Upper lobe of right lung (tissue), 1 donor: Measurements from ENCODE around the gene ACTR1B. TPM values are rescaled to one million over a fixed set of nuclear protein-coding genes. Genes with fewer than 3 reads are reported as not detected.
A peak's percentile ranks its signal among the peaks of the same experiment; 100 is the strongest.
"Not testable (repeated sequence)": the region's sequence is repeated elsewhere in the genome, so short reads cannot be mapped to it uniquely, and the experiment has no call there.

ENCODE experiments used
- ATAC-seq: fragments of 200-7000 bp; cut with Tn5 transposase; one replicate; pipeline ENCODE4 v1.9.1; 2020; ENCODE audit warnings: mild to moderate bottlenecking, moderate library complexity
- DNase-seq: peaks from one replicate; pipeline ENCODE4 v3.0.0-alpha.2; 2020
- H3K27ac ChIP-seq: fragments of 200-600 bp; one replicate; pipeline ENCODE4 v1.8.0; 2022
- H3K27me3 ChIP-seq: fragments of 200-600 bp; one replicate; pipeline ENCODE4 v1.8.0; 2022; ENCODE audit warnings: mild to moderate bottlenecking
- H3K36me3 ChIP-seq: fragments of 200-600 bp; one replicate; pipeline ENCODE4 v1.8.0; 2022
- H3K4me1 ChIP-seq: fragments of 200-600 bp; one replicate; pipeline ENCODE4 v1.8.0; 2022
- H3K4me3 ChIP-seq: fragments of 200-600 bp; one replicate; pipeline ENCODE4 v1.8.0; 2022; ENCODE audit warnings: mild to moderate bottlenecking
- H3K9me3 ChIP-seq: fragments of 200-600 bp; one replicate; pipeline ENCODE4 v1.8.0; 2022
- intact Hi-C: fragments of 100-400 bp; cut with DNase I; formaldehyde crosslinking; loops from one replicate; pipeline ENCODE4 v1.11.0; 2022
- total RNA-seq: library from RNA; stranded (reverse); fragmentation: NEBNext Ultra II Directional; extraction: Animal tissue kit (Norgen Biotek cat#: 25700); gene quantifications from one replicate; pipeline ENCODE4 v1.2.1, GENCODE V29; 2021
- TF ChIP-seq, protein P1 (sequence below): fragments of 200-600 bp; IDR thresholded peaks from one replicate; pipeline ENCODE4 v1.8.0; 2022; ENCODE audit warnings: antibody characterized with exemption
- donor health status: DM: no; HTN: yes; CAD: no; lungs with severe emphysema.

ACTR1B gene
- total RNA-seq, 1 donor from 2014 or later = 60.7 TPM

DNA sequence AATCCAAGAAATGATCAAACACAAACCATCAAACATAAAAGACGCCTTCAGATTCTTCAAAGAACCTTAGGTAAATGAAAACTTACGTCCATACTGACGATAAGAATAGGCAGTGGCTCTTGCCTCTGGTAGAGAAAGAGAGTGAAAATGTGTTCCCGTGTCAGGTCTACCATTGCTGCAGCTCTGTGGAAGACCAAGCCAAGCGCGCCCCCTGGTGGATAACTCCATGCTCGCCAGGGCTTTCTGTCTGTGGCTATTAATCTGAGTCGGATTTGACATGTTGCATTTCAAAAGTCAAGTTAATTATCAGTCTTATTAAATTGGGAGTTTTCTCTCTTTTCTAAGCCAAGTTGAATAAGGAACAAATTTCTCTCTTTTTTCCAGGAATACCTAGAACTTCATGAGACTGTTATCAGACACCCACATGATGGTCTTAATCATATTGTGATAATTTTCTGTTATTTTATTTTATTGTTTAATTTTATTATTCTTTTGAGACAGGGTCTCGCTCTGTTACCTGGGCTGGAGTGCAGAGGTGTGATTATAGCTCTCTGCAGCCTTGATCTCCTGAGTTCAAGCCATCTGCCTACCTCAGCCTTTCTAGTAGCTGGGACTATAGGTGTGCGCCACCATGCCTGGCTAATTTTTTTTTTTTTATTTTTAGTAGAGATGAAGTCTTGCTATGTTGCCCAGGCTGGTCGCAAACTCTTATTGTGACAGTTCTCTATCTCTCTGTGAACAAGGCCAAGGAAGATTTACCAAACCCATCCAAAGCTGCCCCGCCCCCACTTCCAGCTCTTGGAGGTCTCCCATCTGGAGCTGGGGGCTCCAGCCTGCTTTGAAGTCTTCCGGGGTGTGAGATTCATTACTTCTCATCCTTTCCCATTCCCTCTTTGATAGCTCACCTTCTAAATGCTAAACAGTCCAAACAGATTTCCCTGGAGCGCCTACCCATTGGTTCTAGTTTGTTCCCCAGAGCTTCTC lies 33.7 kb upstream of the ACTR1B start:
- DNase-seq = peak; percentile 93
- intact Hi-C loops = no loop called here
- peak; percentile 97 for ATAC-seq
- TF ChIP-seq, protein P1, sequence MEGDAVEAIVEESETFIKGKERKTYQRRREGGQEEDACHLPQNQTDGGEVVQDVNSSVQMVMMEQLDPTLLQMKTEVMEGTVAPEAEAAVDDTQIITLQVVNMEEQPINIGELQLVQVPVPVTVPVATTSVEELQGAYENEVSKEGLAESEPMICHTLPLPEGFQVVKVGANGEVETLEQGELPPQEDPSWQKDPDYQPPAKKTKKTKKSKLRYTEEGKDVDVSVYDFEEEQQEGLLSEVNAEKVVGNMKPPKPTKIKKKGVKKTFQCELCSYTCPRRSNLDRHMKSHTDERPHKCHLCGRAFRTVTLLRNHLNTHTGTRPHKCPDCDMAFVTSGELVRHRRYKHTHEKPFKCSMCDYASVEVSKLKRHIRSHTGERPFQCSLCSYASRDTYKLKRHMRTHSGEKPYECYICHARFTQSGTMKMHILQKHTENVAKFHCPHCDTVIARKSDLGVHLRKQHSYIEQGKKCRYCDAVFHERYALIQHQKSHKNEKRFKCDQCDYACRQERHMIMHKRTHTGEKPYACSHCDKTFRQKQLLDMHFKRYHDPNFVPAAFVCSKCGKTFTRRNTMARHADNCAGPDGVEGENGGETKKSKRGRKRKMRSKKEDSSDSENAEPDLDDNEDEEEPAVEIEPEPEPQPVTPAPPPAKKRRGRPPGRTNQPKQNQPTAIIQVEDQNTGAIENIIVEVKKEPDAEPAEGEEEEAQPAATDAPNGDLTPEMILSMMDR = peak; percentile 95
- Histone ChIP-seq H3K27ac (no peak overlapping the region), H3K36me3 (no peaks in the 10 kb centered on the region), H3K4me3 (no peak overlapping the region), H3K4me1 (no peaks in the 10 kb centered on the region), H3K9me3 (no peaks in the 10 kb centered on the region), H3K27me3 (no peaks in the 10 kb centered on the region)

DNA sequence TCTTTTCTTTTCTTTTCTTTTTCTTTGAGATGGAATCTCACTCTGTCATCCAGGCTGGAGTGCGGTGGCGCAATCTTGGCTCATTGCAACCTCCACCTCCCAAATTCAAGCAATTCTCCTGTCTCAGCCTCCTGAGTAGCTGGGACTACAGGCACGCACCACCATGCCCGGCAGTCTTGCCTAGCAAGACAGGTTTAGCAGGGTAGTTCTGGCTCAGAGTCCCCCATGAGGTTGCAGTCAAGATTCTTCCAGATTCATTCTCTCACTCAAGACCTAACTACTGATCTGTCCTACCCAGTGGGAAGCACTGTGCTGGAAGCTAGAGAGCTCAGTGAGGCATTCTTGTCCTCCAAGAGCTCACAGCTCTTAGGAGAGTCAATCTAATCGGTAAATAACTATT lies 31.9 kb upstream of the ACTR1B start:
- DNase-seq (no peak), ATAC-seq (no peak)
- Histone ChIP-seq H3K4me1 (no peaks in the 10 kb centered on the region), H3K9me3 (no peaks in the 10 kb centered on the region), H3K36me3 (no peaks in the 10 kb centered on the region), H3K27ac (no peak overlapping the region), H3K4me3 (no peak overlapping the region), H3K27me3 (no peaks in the 10 kb centered on the region)
- intact Hi-C loops = no loop called here
- TF ChIP-seq, protein P1 = no peak

DNA sequence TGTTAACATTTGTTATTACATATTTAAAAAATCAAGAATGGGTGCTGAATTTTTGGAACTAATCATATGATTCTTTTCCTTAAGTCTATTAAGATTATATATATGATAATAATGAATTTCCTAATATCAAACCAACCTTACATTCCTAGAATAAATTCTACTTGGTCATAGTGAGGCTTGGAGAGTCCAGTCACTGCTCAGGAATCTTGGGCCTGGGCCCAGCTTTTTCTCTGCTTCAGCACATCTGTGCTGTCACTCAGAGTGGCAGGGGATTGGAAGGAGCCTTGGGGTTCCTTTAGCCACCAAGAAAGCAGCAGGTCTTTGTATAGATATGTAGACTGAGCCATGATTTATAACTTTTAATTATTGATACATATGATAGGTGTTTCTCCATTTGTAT lies 29.6 kb upstream of the ACTR1B start:
- ATAC-seq = no peak
- Histone ChIP-seq H3K27ac (no peak overlapping the region), H3K4me3 (no peak overlapping the region), H3K9me3 (no peaks in the 10 kb centered on the region), H3K4me1 (no peaks in the 10 kb centered on the region), H3K36me3 (no peaks in the 10 kb centered on the region), H3K27me3 (no peaks in the 10 kb centered on the region)
- no peak for DNase-seq
- TF ChIP-seq, protein P1 = no peak
- intact Hi-C loops = no loop called here

DNA sequence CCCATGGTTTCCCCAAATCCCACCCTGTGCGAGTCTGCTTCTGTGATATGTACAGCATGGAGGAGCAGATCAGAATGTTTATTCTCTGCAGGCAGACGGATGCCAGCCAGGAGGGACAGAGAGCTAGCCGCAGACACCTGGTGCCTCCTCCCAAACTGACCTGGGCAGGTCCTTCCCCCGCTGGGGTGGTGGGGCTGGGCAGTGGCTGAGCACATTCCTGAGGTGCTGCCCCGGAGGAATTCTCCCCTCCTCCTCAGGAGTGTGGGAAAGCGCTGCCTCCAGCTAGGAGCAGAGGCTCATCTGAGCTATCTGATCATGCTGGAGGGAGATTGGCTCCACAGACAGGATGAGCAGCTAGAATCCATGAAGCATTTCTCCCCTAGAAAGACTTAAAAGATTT lies 27.3 kb upstream of the ACTR1B start:
- H3K36me3 ChIP-seq = no peaks in the 10 kb centered on the region
- H3K27ac ChIP-seq = no peak overlapping the region
- H3K9me3 ChIP-seq = no peaks in the 10 kb centered on the region
- intact Hi-C loops = no loop called here
- H3K27me3 ChIP-seq = no peaks in the 10 kb centered on the region
- no peak overlapping the region for H3K4me3 ChIP-seq
- TF ChIP-seq, protein P1 = no peak
- DNase-seq (no peak), ATAC-seq (peak; percentile 36)
- H3K4me1 ChIP-seq = no peaks in the 10 kb centered on the region

DNA sequence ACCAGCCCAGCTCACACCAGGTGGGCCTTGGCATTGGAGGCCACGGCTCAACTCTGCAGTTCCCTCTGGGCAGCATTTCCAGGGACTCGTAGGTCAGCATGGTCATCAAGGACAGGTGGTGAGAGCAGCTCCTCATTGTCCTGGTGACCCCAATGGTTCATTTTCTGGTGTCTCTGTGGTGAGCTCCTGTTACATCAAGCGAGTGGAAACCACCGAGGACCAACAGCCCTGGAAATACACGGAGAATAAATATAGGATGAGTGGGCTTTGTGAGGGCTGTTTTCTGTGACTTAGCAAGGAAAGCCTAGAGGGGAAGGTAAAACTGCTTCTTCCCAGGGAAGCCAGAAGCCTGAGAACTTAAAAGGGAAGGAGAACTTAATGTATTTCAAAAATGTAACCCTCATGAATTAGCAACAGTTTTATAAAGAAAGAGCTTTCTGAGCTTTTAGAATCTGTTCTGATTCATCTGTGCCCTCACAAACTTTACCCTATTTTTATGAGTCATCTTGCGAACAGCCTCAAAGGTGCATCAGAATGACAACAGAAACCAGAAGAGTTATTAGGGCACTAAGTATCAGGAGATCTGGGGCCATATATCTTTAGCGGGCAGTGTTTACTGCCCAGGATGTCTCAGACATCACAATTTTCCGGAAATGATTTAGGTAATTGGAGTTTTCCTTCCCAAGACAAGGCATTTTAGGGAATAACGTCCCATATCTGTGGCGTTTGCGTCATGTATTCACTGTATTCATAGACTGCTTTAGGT lies 24.4 kb upstream of the ACTR1B start:
- ATAC-seq = no peak
- Histone ChIP-seq H3K9me3 (no peaks in the 10 kb centered on the region), H3K4me3 (no peak overlapping the region), H3K27me3 (no peaks in the 10 kb centered on the region), H3K27ac (no peak overlapping the region), H3K4me1 (no peaks in the 10 kb centered on the region), H3K36me3 (no peaks in the 10 kb centered on the region)
- TF ChIP-seq, protein P1 = no peak
- DNase-seq = no peak
- intact Hi-C loops = no loop called here

DNA sequence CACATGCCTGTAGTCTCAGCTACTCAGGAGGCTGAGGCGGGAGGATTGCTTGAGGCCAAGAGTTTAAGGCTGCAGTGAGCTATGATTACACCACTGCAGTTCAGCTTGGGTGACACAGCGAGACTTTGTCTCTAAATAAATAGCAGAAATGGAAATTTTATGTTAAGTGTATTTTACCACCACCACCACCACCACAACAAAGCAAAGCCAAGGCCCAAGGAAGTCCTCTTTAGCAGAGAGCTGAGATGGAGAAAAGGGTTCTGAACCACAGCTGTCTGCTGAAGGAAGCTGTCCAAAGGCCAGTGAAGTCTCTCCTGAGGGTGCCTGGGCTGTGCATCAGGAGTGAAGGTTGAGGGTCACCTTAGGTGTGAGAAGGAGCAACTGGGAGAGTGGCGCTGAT lies 23.4 kb upstream of the ACTR1B start:
- H3K27me3 ChIP-seq, ATAC-seq, H3K36me3 ChIP-seq, H3K4me3 ChIP-seq, intact Hi-C loops, H3K9me3 ChIP-seq, DNase-seq, H3K4me1 ChIP-seq, H3K27ac ChIP-seq: not testable (repeated sequence)
